ENCODE measurements around the gene SORBS1. TPM values are rescaled to one million over a fixed set of nuclear protein-coding genes. Genes with fewer than 3 reads are reported as not detected.
"Not testable (repeated sequence)": the region's sequence is repeated elsewhere in the genome, so short reads cannot be mapped to it uniquely, and the experiment has no call there.

SORBS1 gene
- total and polyA plus RNA-seq, 8 donors, result 34.4 to 713 (median 168) TPM

DNA sequence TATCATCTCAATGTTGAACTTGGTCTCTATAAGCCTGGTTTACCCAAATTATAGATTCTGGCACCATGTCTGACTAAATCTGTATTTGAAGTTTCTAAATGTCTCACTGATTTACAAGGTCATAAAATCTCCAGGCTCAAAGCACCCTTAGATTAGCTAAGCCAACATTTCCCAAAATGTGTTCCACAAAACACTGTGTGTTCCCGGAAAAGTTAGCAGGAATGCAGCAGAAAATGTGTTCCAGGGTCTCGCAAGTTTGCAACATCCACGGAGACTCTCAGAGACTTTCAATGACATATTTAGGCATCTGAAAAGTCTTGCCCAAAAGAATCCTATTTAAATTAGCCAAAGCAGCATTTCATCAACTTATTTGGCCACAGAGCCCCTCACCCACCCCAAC, 91.9 kb downstream of the SORBS1 start:
- TF ChIP-seq POLR2A (IDR thresholded peaks at IDR 0.05), result no peak
- TF ChIP-seq POLR2AphosphoS5 (IDR thresholded peaks at IDR 0.05), result peak in 1 of 3 donors; percentile 17
- no peaks in the 10 kb centered on the region for H3K9me3 ChIP-seq
- H3K36me3 ChIP-seq, result no peaks in the 10 kb centered on the region
- intact Hi-C loops (cut with DNase I; ENCODE audit: low total_unique reads), result no loop called here
- H3K27ac ChIP-seq, result peak overlapping the region; percentile 40 to 95 (median 87)
- WGBS, 5 donors, result 53 to 83% (median 77%) methylated on average over 3 of the region's 3 CpGs
- no peaks in the 10 kb centered on the region for H3K27me3 ChIP-seq
- H3K4me3 ChIP-seq, result no peak overlapping the region
- peaks cover 31 to 93% (median 66%) of the 10 kb centered on the region in 4 donors for H3K4me1 ChIP-seq
- DNase-seq, result no peak

DNA sequence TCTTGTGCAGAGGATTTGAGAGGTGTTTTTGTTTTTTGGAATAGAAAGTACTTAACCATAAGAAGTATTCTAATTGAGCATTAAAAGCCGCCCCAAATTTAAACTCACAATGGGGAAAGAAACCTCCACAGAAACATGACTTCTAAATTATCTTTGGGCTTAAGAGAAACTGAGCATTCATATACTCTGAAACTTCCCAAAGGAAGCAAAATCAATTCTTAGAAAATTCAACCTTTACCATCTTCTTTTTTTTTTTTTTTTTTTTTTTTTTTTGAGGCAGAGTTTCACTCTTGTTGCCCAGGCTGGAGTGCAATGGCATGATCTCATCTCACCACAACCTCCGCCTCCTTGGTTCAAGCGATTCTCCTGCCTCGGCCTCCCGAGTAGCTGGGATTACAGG, 93.5 kb downstream of the SORBS1 start:
- intact Hi-C loops (cut with DNase I; ENCODE audit: low total_unique reads); DNase-seq; H3K27me3 ChIP-seq; H3K4me3 ChIP-seq; H3K36me3 ChIP-seq; H3K9me3 ChIP-seq: not testable (repeated sequence)
- WGBS, 5 donors, result 82 to 95% (median 90%) methylated on average over 5 of the region's 5 CpGs
- peaks cover 31 to 93% (median 69%) of the 10 kb centered on the region in 4 donors for H3K4me1 ChIP-seq
- H3K27ac ChIP-seq, result peak overlapping the region; percentile 78 to 95 (median 87)

- no peak overlapping the region for H3K4me3 ChIP-seq
- peak; percentile 63 to 83 for DNase-seq
- TF ChIP-seq EP300 (IDR thresholded peaks at IDR 0.05) (no peak), POLR2AphosphoS5 (IDR thresholded peaks at IDR 0.05) (peak in 2 of 3 donors; percentile 23 to 34), CTCF (IDR thresholded peaks at IDR 0.05) (peak in 2 of 7 experiments; percentile 16 to 23), POLR2A (IDR thresholded peaks at IDR 0.05) (no peak)
- no peaks in the 10 kb centered on the region for H3K27me3 ChIP-seq
- no peaks in the 10 kb centered on the region for H3K36me3 ChIP-seq
- WGBS, 5 donors, result 15 to 24% (median 21%) methylated on average over 5 of the region's 5 CpGs
- intact Hi-C loops (cut with DNase I; ENCODE audit: low total_unique reads), result no loop called here
- H3K27ac ChIP-seq, result peak overlapping the region; percentile 78 to 95 (median 87)
- H3K4me1 ChIP-seq, result peaks cover 31 to 89% (median 69%) of the 10 kb centered on the region in 4 donors
- H3K9me3 ChIP-seq, result no peaks in the 10 kb centered on the region
Observed at GRCh38 chr10:95467162-95467599, 94.0 kb downstream of the SORBS1 start.

DNA sequence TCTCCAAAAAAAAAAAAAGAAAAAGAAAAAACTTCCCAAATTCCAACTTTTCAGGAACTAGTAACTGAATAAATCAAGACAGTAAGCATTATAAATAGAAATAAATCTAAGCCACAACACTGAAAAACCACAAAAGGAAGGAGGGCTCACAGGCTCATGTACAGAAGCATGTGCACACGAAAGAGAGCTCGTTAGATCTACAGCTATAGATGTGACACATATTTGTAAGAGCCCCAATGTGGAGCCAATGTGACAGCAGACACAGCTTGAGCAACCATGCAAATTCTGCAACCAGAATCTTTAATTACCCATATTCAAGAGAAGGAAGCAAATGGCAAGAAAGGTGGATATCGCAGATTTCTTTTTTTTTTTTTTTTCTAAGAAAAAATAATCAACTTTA, 94.7 kb downstream of the SORBS1 start:
- Histone ChIP-seq H3K27ac (peak overlapping the region in 4 of 5 donors; percentile 18 to 95 (median 86)), H3K27me3 (no peaks in the 10 kb centered on the region), H3K4me3 (no peak overlapping the region), H3K36me3 (no peaks in the 10 kb centered on the region), H3K4me1 (peaks cover 27 to 85% (median 66%) of the 10 kb centered on the region in 4 donors), H3K9me3 (no peaks in the 10 kb centered on the region)
- WGBS, 5 donors, result 66 to 91% (median 82%) methylated on average over 3 of the region's 3 CpGs
- TF ChIP-seq CTCF (IDR thresholded peaks at IDR 0.05) (no peak), EP300 (IDR thresholded peaks at IDR 0.05) (no peak), POLR2AphosphoS5 (IDR thresholded peaks at IDR 0.05) (no peak), POLR2A (IDR thresholded peaks at IDR 0.05) (no peak)
- intact Hi-C loops (cut with DNase I; ENCODE audit: low total_unique reads), result no loop called here
- no peak for DNase-seq

DNA sequence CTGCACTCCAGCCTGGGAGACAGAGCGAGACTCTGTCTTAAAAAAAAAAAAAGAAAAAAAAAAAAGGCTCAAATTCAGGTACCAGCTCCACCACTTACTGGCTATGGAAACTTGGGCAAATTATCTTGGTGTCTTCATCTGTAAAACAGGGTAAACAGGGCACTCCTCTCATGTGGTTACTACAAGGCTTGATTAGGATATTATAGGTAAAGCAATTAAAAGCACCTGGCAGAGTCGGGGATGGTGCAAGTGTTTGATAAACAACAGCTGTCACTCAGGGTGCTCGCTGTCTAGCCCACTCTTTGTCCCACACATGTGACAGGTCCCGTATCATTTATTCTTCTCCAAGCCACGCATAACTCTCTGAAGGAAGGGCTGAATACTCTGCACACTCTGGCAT, 96.9 kb downstream of the SORBS1 start:
- Histone ChIP-seq H3K9me3 (no peaks in the 10 kb centered on the region), H3K4me1 (peaks cover 12 to 77% (median 51%) of the 10 kb centered on the region in 4 donors), H3K4me3 (no peak overlapping the region), H3K27me3 (no peaks in the 10 kb centered on the region), H3K27ac (peak overlapping the region in 4 of 5 donors; percentile 33 to 95 (median 67)), H3K36me3 (peaks cover 0 to 4% (median 0%) of the 10 kb centered on the region in 4 donors)
- 49 to 66% (median 55%) methylated on average over 5 of the region's 5 CpGs for WGBS, 5 donors
- TF ChIP-seq EP300 (IDR thresholded peaks at IDR 0.05) (no peak), CTCF (IDR thresholded peaks at IDR 0.05) (no peak), POLR2A (IDR thresholded peaks at IDR 0.05) (no peak), POLR2AphosphoS5 (IDR thresholded peaks at IDR 0.05) (no peak)
- no peak for DNase-seq
- intact Hi-C loops (cut with DNase I; ENCODE audit: low total_unique reads), result no loop called here
